WTC11 (cell line): Measurements from ENCODE around the gene TMEM11. TPM values are rescaled to one million over a fixed set of nuclear protein-coding genes. Genes with fewer than 3 reads are reported as not detected.
A peak's percentile ranks its signal among the peaks of the same experiment; 100 is the strongest.

Experiments used
- ATAC-seq: fragments of 200-7000 bp; cut with Tn5 transposase; 2 replicates; pipeline ENCODE4 v1.10.0; 2021; ENCODE audit warnings: mild to moderate bottlenecking, moderate library complexity
- CTCF ChIA-PET: fragments of 300-600 bp; sonication (Branson Sonifier 250); formaldehyde crosslinking; loops from one replicate; lab custom pipeline; 2021; ENCODE audit warnings: antibody characterized with exemption; lab: Charles Lee
- POLR2A ChIA-PET: fragments of 350-600 bp; sonication (Branson Sonifier 250); formaldehyde crosslinking; loops from one replicate; lab custom pipeline; 2021; ENCODE audit warnings: antibody characterized with exemption; lab: Charles Lee
- DNase-seq: peaks from one replicate; pipeline ENCODE4 v3.0.0; 2021; ENCODE audit warnings: low spot score
- H3K27ac Mint-ChIP-seq: 2 replicates; pipeline ENCODE4 v1.8.0; 2021; ENCODE audit warnings: mixed read lengths
- H3K27me3 Mint-ChIP-seq: 2 replicates; pipeline ENCODE4 v1.8.0; 2021; ENCODE audit warnings: low read depth, mild to moderate bottlenecking, moderate library complexity, mixed read lengths
- H3K36me3 Mint-ChIP-seq: 2 replicates; pipeline ENCODE4 v1.8.0; 2021; ENCODE audit warnings: mixed read lengths
- H3K4me1 Mint-ChIP-seq: 2 replicates; pipeline ENCODE4 v1.8.0; 2022; ENCODE audit warnings: mixed read lengths
- H3K4me3 Mint-ChIP-seq: 2 replicates; pipeline ENCODE4 v1.8.0; 2021; ENCODE audit warnings: mild to moderate bottlenecking, moderate library complexity, mixed read lengths
- H3K9me3 Mint-ChIP-seq: 2 replicates; pipeline ENCODE4 v1.8.0; 2021; ENCODE audit warnings: mixed read lengths
- CREB1 ChIP-seq: sonication (generic); formaldehyde crosslinking; IDR thresholded peaks from 2 replicates; pipeline ENCODE4 v1.8.0; 2023; ENCODE audit warnings: mild to moderate bottlenecking, missing genetic modification reagents
- ELF4 ChIP-seq: sonication (generic); formaldehyde crosslinking; IDR thresholded peaks from 2 replicates; pipeline ENCODE4 v1.8.1; 2022; ENCODE audit warnings: low read depth, mild to moderate bottlenecking, moderate library complexity, missing genetic modification reagents
- ESRRA ChIP-seq: sonication (generic); formaldehyde crosslinking; IDR thresholded peaks from 2 replicates; pipeline ENCODE4 v1.8.1; 2022; ENCODE audit warnings: mild to moderate bottlenecking, missing genetic modification reagents, borderline replicate concordance
- FOXK1 ChIP-seq: sonication (generic); formaldehyde crosslinking; IDR thresholded peaks from 2 replicates; pipeline ENCODE4 v1.8.0; 2022; ENCODE audit warnings: mild to moderate bottlenecking, moderate library complexity, missing genetic modification reagents
- GABPB1 ChIP-seq: sonication (generic); formaldehyde crosslinking; IDR thresholded peaks from 2 replicates; pipeline ENCODE4 v1.8.1; 2023; ENCODE audit warnings: mild to moderate bottlenecking, missing genetic modification reagents
- IRF2 ChIP-seq: sonication (generic); formaldehyde crosslinking; IDR thresholded peaks from 2 replicates; pipeline ENCODE4 v1.8.0; 2022; ENCODE audit warnings: low read depth, missing genetic modification reagents, borderline replicate concordance
- NFE2L1 ChIP-seq: sonication (generic); formaldehyde crosslinking; IDR thresholded peaks from 2 replicates; pipeline ENCODE4 v1.8.1; 2023; ENCODE audit warnings: missing genetic modification reagents
- NR2C2 ChIP-seq: sonication (generic); formaldehyde crosslinking; IDR thresholded peaks from 2 replicates; pipeline ENCODE4 v1.8.0; 2022; ENCODE audit warnings: mild to moderate bottlenecking, missing genetic modification reagents
- PRRX2 ChIP-seq: fragments of 250-450 bp; sonication (Bioruptor Pico); IDR thresholded peaks from 2 replicates; pipeline ENCODE4 v1.8.0; 2021; ENCODE audit warnings: mild to moderate bottlenecking
- SMAD3 ChIP-seq: sonication (generic); formaldehyde crosslinking; IDR thresholded peaks from 2 replicates; pipeline ENCODE4 v1.8.0; 2022; ENCODE audit warnings: missing genetic modification reagents, mild to moderate bottlenecking, borderline replicate concordance
- SOX15 ChIP-seq: fragments of 250-450 bp; sonication (Bioruptor Pico); IDR thresholded peaks from 2 replicates; pipeline ENCODE4 v1.9.0; 2021; ENCODE audit warnings: mild to moderate bottlenecking
- ZNF138 ChIP-seq: sonication (generic); formaldehyde crosslinking; conservative IDR thresholded peaks from 2 replicates; pipeline ENCODE4 v1.8.1; 2022; ENCODE audit warnings: mild to moderate bottlenecking, moderate library complexity, missing genetic modification reagents
- ZNF232 ChIP-seq: sonication (generic); formaldehyde crosslinking; IDR thresholded peaks from 2 replicates; pipeline ENCODE4 v1.8.0; 2022; ENCODE audit warnings: mild to moderate bottlenecking, missing genetic modification reagents
- ZNF317 ChIP-seq: sonication (generic); formaldehyde crosslinking; IDR thresholded peaks from 2 replicates; pipeline ENCODE4 v1.8.1; 2023; ENCODE audit warnings: low read depth, mild to moderate bottlenecking, moderate library complexity, missing genetic modification reagents, borderline replicate concordance
- ZNF396 ChIP-seq: fragments of 250-450 bp; sonication (Bioruptor Pico); IDR thresholded peaks from 2 replicates; pipeline ENCODE4 v1.8.0; 2021; ENCODE audit warnings: mild to moderate bottlenecking, moderate library complexity, borderline replicate concordance
- ZNF416 ChIP-seq: fragments of 250-450 bp; sonication (Bioruptor Pico); IDR thresholded peaks from 2 replicates; pipeline ENCODE4 v1.9.0; 2021; ENCODE audit warnings: mild to moderate bottlenecking, inconsistent platforms
- total RNA-seq: library from RNA; stranded (reverse); gene quantifications from 3 replicates; pipeline ENCODE4 v1.2.3, GENCODE V29; 2021
- TF ChIP-seq, protein P1 (sequence below): sonication (generic); formaldehyde crosslinking; IDR thresholded peaks from 2 replicates; pipeline ENCODE4 v1.8.1; 2023; ENCODE audit warnings: mild to moderate bottlenecking, missing genetic modification reagents
- TF ChIP-seq, protein P2 (sequence below): sonication (generic); formaldehyde crosslinking; IDR thresholded peaks from 2 replicates; pipeline ENCODE4 v1.8.1; 2022; ENCODE audit warnings: low read depth, missing genetic modification reagents, borderline replicate concordance
- TF ChIP-seq, protein P3 (sequence below): sonication (generic); formaldehyde crosslinking; conservative IDR thresholded peaks from 2 replicates; pipeline ENCODE4 v1.8.1; 2022; ENCODE audit warnings: mild to moderate bottlenecking, missing genetic modification reagents
- TF ChIP-seq, protein P4 (sequence below): sonication (generic); formaldehyde crosslinking; IDR thresholded peaks from 2 replicates; pipeline ENCODE4 v1.8.0; 2022; ENCODE audit warnings: mild to moderate bottlenecking, missing genetic modification reagents
- TF ChIP-seq, protein P5 (sequence below): sonication (generic); formaldehyde crosslinking; IDR thresholded peaks from 2 replicates; pipeline ENCODE4 v1.8.1; 2022; ENCODE audit warnings: mild to moderate bottlenecking, missing genetic modification reagents, moderate library complexity, borderline replicate concordance
- TF ChIP-seq, protein P6 (sequence below): sonication (generic); formaldehyde crosslinking; IDR thresholded peaks from 2 replicates; pipeline ENCODE4 v1.8.1; 2023; ENCODE audit warnings: mild to moderate bottlenecking, missing genetic modification reagents, moderate library complexity

TMEM11 gene
- total RNA-seq, 1 experiment from 2014 or later: 37.0 TPM

DNA sequence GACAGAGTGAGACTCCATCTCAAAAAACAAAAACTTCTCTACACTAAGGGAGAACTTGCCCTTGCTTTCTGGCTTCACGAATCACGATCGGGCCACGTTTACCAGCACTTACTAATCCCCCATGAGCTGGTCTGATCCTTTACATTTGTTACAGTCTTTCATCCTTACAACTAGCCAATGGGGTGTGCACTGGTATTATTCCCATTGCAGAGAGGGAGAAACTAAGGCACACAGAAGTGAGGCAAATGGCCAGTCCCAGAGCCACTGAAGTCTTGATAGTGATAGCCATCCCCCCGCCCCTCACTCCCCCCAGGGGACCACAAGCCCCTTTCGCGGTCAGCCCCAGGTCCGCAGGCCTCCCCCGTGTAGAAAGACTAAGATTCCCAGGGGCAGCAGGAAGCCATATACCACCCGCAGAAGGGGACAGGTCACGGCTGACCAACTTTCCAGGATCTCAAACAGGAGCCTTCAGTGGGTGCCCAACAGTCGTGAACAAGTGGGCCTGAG is 38.4 kb upstream of the TMEM11 start:
- DNase-seq (no peak), ATAC-seq (no peak)
- Mint-ChIP-seq H3K4me3 (peak overlapping the region; percentile 61), H3K27ac (no peak overlapping the region), H3K36me3 (no peaks in the 10 kb centered on the region), H3K27me3 (peaks cover 8% of the 10 kb centered on the region; the same call in 1 of the 2 replicates), H3K9me3 (no peaks in the 10 kb centered on the region; the same call in 1 of the 2 replicates), H3K4me1 (peaks cover 25% of the 10 kb centered on the region)
- ChIA-PET CTCF (interaction anchor here (0.6 to 1.1 kb wide), 2 partner anchors 112 to 133 kb away, joined by 3 to 5 read pairs; no protein-coding TSS in a partner anchor), POLR2A (no interaction called here)
- TF ChIP-seq ELF4 (CRISPR knock-in tag): no peak
- TF ChIP-seq SMAD3 (CRISPR knock-in tag): no peak
- TF ChIP-seq GABPB1 (CRISPR knock-in tag): no peak
- no peak for TF ChIP-seq ZNF396 (CRISPR knock-in tag)
- no peak for TF ChIP-seq ZNF416

DNA sequence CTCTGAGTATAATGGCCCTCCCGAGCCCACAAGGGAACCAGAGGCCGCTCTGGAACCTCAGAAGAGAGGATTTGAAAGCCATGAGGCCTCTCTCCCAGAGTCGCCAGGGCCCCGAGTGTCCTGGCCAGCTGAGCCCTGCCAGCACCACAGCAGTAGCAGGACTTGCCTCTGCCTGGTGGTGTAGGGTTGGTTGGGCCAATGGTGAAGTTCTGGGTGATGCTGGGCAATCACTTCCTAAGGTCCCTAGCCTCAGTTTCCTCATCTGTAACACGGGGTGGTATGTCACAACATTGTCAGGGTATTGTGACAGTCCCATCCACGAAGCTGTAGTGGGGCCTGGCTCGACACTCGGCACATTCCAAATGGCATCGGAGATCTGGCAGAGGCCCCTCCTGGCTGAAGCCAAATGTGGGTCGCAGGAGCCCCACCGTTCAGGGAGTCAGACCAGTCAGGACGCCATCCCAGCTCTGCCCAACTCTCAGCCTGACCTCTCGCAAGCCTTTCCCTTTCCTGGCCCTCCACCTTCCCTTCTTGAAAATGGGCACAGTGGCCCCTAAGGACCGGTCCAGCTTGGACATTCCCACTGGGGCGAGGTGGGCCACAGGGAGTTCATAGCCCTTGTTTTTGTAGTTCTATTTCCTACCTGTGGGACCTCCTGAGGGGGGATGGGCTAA is 37.5 kb upstream of the TMEM11 start:
- ChIA-PET POLR2A (interaction anchor here (0.7 kb wide), 1 partner anchor 34 kb away, joined by 4 read pairs; no protein-coding TSS in a partner anchor), CTCF (interaction anchor here (0.9 kb wide), 1 partner anchor 11 kb away, joined by 3 read pairs; no protein-coding TSS in a partner anchor)
- no peak for TF ChIP-seq SOX15 (CRISPR knock-in tag)
- DNase-seq: no peak
- Mint-ChIP-seq H3K27ac (no peak overlapping the region), H3K4me1 (peaks cover 21% of the 10 kb centered on the region), H3K27me3 (peaks cover 8% of the 10 kb centered on the region; the same call in 1 of the 2 replicates), H3K36me3 (no peaks in the 10 kb centered on the region), H3K9me3 (no peaks in the 10 kb centered on the region; the same call in 1 of the 2 replicates), H3K4me3 (peak overlapping the region; percentile 61; the same call in 1 of the 2 replicates)
- no peak for ATAC-seq

DNA sequence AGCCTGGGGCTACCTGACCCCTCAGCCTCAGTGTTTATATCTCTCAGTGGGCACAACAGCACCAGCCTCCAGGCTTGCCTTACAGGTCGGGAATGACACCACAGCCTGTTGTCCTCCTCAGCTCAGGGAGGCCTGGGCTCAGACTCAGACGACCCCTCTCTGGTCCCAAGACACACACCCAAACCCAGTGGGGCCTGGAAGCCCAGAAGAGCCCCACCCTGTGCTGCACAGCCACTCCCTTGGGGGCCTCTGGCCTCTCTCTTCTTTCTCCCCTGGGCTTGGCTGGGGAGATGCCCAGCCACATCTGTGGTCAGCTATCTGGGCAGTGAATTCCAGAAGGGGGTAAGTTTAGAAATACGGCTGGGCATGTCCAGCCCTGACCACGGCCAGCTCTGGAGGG is 36.9 kb upstream of the TMEM11 start:
- Mint-ChIP-seq H3K4me1 (peaks cover 20% of the 10 kb centered on the region), H3K27ac (no peak overlapping the region), H3K9me3 (no peaks in the 10 kb centered on the region; the same call in 1 of the 2 replicates), H3K27me3 (peaks cover 8% of the 10 kb centered on the region; the same call in 1 of the 2 replicates), H3K4me3 (no peak overlapping the region), H3K36me3 (no peaks in the 10 kb centered on the region)
- ATAC-seq (no peak), DNase-seq (no peak)
- POLR2A ChIA-PET: interaction anchor here (0.7 kb wide), 1 partner anchor 35 kb away, joined by 4 read pairs; no protein-coding TSS in a partner anchor
- TF ChIP-seq ZNF317: no peak
- no peak for TF ChIP-seq FOXK1 (CRISPR knock-in tag)
- TF ChIP-seq, protein P1, sequence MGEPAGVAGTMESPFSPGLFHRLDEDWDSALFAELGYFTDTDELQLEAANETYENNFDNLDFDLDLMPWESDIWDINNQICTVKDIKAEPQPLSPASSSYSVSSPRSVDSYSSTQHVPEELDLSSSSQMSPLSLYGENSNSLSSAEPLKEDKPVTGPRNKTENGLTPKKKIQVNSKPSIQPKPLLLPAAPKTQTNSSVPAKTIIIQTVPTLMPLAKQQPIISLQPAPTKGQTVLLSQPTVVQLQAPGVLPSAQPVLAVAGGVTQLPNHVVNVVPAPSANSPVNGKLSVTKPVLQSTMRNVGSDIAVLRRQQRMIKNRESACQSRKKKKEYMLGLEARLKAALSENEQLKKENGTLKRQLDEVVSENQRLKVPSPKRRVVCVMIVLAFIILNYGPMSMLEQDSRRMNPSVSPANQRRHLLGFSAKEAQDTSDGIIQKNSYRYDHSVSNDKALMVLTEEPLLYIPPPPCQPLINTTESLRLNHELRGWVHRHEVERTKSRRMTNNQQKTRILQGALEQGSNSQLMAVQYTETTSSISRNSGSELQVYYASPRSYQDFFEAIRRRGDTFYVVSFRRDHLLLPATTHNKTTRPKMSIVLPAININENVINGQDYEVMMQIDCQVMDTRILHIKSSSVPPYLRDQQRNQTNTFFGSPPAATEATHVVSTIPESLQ (CRISPR knock-in tag): no peak
- TF ChIP-seq ZNF232 (CRISPR knock-in tag): no peak
- TF ChIP-seq, protein P2, sequence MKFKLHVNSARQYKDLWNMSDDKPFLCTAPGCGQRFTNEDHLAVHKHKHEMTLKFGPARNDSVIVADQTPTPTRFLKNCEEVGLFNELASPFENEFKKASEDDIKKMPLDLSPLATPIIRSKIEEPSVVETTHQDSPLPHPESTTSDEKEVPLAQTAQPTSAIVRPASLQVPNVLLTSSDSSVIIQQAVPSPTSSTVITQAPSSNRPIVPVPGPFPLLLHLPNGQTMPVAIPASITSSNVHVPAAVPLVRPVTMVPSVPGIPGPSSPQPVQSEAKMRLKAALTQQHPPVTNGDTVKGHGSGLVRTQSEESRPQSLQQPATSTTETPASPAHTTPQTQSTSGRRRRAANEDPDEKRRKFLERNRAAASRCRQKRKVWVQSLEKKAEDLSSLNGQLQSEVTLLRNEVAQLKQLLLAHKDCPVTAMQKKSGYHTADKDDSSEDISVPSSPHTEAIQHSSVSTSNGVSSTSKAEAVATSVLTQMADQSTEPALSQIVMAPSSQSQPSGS (CRISPR knock-in tag): no peak
- no peak for TF ChIP-seq IRF2
- TF ChIP-seq NR2C2 (CRISPR knock-in tag): no peak
- no peak for TF ChIP-seq NFE2L1 (CRISPR knock-in tag)
- no peak for TF ChIP-seq PRRX2 (CRISPR knock-in tag)
- TF ChIP-seq ESRRA (CRISPR knock-in tag): no peak
- no peak for TF ChIP-seq ZNF138
- TF ChIP-seq, protein P3, sequence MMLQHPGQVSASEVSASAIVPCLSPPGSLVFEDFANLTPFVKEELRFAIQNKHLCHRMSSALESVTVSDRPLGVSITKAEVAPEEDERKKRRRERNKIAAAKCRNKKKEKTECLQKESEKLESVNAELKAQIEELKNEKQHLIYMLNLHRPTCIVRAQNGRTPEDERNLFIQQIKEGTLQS (CRISPR knock-in tag): no peak
- TF ChIP-seq, protein P4, sequence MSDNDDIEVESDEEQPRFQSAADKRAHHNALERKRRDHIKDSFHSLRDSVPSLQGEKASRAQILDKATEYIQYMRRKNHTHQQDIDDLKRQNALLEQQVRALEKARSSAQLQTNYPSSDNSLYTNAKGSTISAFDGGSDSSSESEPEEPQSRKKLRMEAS (CRISPR knock-in tag): no peak
- TF ChIP-seq, protein P5, sequence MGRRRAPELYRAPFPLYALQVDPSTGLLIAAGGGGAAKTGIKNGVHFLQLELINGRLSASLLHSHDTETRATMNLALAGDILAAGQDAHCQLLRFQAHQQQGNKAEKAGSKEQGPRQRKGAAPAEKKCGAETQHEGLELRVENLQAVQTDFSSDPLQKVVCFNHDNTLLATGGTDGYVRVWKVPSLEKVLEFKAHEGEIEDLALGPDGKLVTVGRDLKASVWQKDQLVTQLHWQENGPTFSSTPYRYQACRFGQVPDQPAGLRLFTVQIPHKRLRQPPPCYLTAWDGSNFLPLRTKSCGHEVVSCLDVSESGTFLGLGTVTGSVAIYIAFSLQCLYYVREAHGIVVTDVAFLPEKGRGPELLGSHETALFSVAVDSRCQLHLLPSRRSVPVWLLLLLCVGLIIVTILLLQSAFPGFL (CRISPR knock-in tag): no peak
- TF ChIP-seq, protein P6, sequence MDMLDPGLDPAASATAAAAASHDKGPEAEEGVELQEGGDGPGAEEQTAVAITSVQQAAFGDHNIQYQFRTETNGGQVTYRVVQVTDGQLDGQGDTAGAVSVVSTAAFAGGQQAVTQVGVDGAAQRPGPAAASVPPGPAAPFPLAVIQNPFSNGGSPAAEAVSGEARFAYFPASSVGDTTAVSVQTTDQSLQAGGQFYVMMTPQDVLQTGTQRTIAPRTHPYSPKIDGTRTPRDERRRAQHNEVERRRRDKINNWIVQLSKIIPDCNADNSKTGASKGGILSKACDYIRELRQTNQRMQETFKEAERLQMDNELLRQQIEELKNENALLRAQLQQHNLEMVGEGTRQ (CRISPR knock-in tag): no peak
- no peak for TF ChIP-seq CREB1 (CRISPR knock-in tag)
- CTCF ChIA-PET: interaction anchor here (0.9 to 1.3 kb wide), 2 partner anchors 10 to 131 kb away, joined by 3 read pairs; no protein-coding TSS in a partner anchor
